ENCODE measurements around the gene CLN3.
"Not testable (repeated sequence)": the region's sequence is repeated elsewhere in the genome, so short reads cannot be mapped to it uniquely, and the experiment has no call there.

Gene CLN3

DNA sequence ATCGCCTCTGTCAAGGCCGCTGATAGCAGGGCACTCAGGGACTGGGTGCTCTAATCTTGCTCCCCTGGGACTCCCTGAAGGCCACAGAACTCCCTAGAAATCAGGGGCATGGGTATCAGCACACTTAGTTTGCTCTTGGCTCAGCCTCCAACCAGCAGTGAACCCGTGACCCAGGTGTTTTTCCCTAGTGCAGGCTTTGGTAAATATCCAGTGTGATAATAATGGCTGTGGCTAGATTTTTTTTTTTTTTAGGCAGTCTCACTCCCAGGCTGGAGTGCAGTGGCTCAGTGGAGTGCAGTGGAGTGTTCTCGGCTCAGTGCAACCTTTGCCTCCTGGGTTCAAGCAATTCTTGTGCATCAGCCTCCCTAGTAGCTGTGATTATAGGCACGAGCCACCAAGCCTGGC lies 36.6 kb upstream of the CLN3 start:
- H3K79me2 ChIP-seq (ENCODE audit: control insufficient read depth, insufficient read depth, low read length, unreplicated experiment), result no peaks in the 10 kb centered on the region
- H3K27ac ChIP-seq (ENCODE audit: low read depth, low read length), result no peak overlapping the region
- no peak overlapping the region for H2AFZ ChIP-seq (ENCODE audit: low read length, unreplicated experiment)
- no peak overlapping the region for H3K4me3 ChIP-seq (ENCODE audit: low read depth, low read length)
- no peaks in the 10 kb centered on the region for H3K36me3 ChIP-seq (ENCODE audit: insufficient read depth, low read length)
- H3K4me1 ChIP-seq (ENCODE audit: control insufficient read depth, insufficient read depth, low read length, unreplicated experiment), result no peaks in the 10 kb centered on the region
- H3K27me3 ChIP-seq (ENCODE audit: insufficient read depth, low read length), result no peaks in the 10 kb centered on the region

GRCh38 chr16:28527985-28528384 lies 36.1 kb upstream of the CLN3 start:
- H3K27me3 ChIP-seq (ENCODE audit: insufficient read depth, low read length), result no peaks in the 10 kb centered on the region
- H3K27ac ChIP-seq (ENCODE audit: low read depth, low read length), result no peak overlapping the region
- no peaks in the 10 kb centered on the region for H3K79me2 ChIP-seq (ENCODE audit: control insufficient read depth, insufficient read depth, low read length, unreplicated experiment)
- no peak overlapping the region for H2AFZ ChIP-seq (ENCODE audit: low read length, unreplicated experiment)
- H3K36me3 ChIP-seq (ENCODE audit: insufficient read depth, low read length), result no peaks in the 10 kb centered on the region
- H3K4me3 ChIP-seq (ENCODE audit: low read depth, low read length), result no peak overlapping the region
- H3K4me1 ChIP-seq (ENCODE audit: control insufficient read depth, insufficient read depth, low read length, unreplicated experiment), result no peaks in the 10 kb centered on the region

DNA sequence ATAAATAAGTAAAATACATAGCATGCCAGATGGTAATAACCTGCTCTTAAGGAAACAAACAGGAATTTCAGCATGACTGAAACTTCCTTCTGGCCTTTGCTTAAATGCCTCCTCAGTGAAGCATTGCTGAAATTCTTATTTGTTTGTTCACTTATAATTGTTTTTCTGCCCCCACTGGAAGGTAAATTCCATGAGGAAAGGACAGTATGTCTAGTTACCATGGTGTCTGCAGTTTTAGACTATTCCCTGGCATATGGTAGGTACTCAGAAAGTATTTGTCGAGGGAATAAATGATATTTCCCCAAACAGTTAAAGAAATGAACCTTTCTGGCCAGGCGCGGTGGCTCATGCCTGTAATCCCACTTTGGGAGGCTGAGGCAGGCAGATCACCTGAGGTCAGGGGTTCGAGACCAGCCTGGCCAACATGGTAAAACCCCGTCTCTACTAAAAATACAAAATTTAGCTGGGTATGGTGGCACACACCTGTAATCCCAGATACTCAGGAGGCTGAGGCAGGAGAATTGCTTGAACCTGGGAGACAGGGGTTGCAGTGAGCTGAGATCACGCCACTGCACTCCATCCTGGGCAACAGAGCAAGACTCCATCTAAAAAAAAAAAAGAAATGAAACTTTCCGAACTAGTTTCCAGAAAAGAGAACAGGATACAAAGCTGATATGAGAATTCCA lies 35.4 kb upstream of the CLN3 start:
- H3K36me3 ChIP-seq (ENCODE audit: insufficient read depth, low read length); H3K27ac ChIP-seq (ENCODE audit: low read depth, low read length); H3K4me1 ChIP-seq (ENCODE audit: control insufficient read depth, insufficient read depth, low read length, unreplicated experiment); H3K27me3 ChIP-seq (ENCODE audit: insufficient read depth, low read length); H3K4me3 ChIP-seq (ENCODE audit: low read depth, low read length); H2AFZ ChIP-seq (ENCODE audit: low read length, unreplicated experiment); H3K79me2 ChIP-seq (ENCODE audit: control insufficient read depth, insufficient read depth, low read length, unreplicated experiment): not testable (repeated sequence)

DNA sequence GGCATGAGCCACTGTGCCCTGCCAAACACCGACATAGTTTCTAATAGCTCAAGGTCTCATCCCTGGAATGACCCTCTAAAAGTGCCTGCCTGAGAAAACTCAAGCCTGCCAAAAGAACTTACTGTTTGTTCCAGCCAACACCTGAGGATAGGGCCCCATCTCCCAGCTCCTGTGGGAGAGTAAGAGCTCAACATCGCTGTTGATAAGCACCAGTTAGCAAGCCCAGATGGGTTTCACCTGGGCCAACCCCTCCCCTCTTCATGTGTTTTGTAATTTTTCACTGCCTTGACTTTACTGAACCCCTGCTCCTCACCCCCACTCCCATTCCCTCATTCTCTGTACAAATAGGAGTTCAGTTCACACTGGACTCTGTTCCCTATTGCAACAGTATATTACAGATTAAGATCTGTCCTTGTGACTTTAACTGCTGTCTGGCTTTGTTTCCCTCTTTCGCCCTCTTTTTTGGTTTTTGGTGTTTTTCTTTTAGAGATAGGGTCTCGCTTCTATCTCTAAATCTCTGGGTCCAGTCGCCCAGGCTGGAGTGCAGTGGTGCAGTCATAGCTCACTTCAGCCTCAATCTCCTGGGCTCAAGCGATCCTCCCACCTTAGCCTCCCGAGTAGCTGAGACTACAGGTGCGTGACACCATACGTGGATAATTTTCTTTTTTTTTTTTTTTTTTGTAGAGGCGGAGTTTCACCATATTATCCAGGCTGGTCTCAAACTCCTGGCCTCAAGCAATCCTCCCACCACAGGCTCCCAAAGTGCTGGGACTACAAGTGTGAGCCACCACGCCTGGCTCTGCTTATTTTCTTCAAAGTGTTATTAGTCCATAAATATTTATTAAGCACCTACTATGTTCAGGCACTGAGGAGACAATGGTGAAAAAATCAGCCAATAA lies 34.6 kb upstream of the CLN3 start:
- H3K36me3 ChIP-seq (ENCODE audit: insufficient read depth, low read length), result no peaks in the 10 kb centered on the region
- H3K4me3 ChIP-seq (ENCODE audit: low read depth, low read length), result no peak overlapping the region
- H3K27ac ChIP-seq (ENCODE audit: low read depth, low read length), result no peak overlapping the region
- no peaks in the 10 kb centered on the region for H3K4me1 ChIP-seq (ENCODE audit: control insufficient read depth, insufficient read depth, low read length, unreplicated experiment)
- H3K27me3 ChIP-seq (ENCODE audit: insufficient read depth, low read length), result no peaks in the 10 kb centered on the region
- no peak overlapping the region for H2AFZ ChIP-seq (ENCODE audit: low read length, unreplicated experiment)
- no peaks in the 10 kb centered on the region for H3K79me2 ChIP-seq (ENCODE audit: control insufficient read depth, insufficient read depth, low read length, unreplicated experiment)

DNA sequence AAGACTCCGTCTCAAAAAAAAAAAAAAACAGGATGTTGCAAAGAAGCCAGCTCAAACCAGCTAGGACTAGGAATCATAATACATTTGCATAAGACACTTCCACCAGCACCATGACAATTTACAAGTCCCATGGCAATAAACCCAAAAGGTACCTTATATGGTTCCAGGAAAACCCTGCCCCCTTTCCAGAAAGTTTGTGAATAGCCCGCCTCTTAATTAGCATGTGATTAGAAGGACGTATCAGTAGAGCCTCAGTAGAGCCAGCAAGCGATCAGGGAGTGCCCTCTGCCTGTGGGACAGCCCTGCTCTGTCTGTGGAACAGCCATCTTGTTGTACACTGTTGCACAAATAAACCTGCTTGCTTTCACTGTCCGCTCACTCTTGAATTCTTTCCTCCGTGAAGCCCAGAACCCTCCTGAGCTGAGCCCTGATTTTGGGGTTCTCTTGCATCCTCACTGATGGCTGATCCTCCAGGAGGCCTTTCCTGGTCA lies 32.9 kb upstream of the CLN3 start:
- no peak overlapping the region for H2AFZ ChIP-seq (ENCODE audit: low read length, unreplicated experiment)
- H3K4me1 ChIP-seq (ENCODE audit: control insufficient read depth, insufficient read depth, low read length, unreplicated experiment), result no peaks in the 10 kb centered on the region
- H3K79me2 ChIP-seq (ENCODE audit: control insufficient read depth, insufficient read depth, low read length, unreplicated experiment), result no peaks in the 10 kb centered on the region
- no peaks in the 10 kb centered on the region for H3K36me3 ChIP-seq (ENCODE audit: insufficient read depth, low read length)
- no peak overlapping the region for H3K4me3 ChIP-seq (ENCODE audit: low read depth, low read length)
- no peaks in the 10 kb centered on the region for H3K27me3 ChIP-seq (ENCODE audit: insufficient read depth, low read length)
- H3K27ac ChIP-seq (ENCODE audit: low read depth, low read length), result no peak overlapping the region

DNA sequence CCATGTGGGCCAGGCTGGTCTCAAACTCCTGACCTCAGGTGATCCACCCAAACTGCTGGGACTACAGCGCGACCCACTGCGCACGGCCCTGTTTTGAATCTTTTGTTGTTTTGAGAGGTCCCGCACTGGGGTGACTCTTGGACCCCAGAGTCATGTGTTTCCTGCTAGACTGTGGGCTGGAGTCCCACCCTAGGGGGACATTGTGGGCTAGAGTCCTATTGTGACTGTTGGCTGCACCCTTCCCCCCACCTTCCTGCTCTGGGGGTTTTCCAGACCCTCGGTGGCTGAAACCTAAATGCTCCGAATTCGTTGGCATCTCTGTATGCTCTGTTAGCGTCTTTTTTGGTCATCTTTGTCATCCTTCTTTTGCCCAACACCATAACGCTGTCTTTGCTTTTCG lies 30.9 kb upstream of the CLN3 start:
- H3K36me3 ChIP-seq (ENCODE audit: insufficient read depth, low read length), result no peaks in the 10 kb centered on the region
- no peak overlapping the region for H2AFZ ChIP-seq (ENCODE audit: low read length, unreplicated experiment)
- H3K4me1 ChIP-seq (ENCODE audit: control insufficient read depth, insufficient read depth, low read length, unreplicated experiment), result no peaks in the 10 kb centered on the region
- no peaks in the 10 kb centered on the region for H3K79me2 ChIP-seq (ENCODE audit: control insufficient read depth, insufficient read depth, low read length, unreplicated experiment)
- H3K27me3 ChIP-seq (ENCODE audit: insufficient read depth, low read length), result no peaks in the 10 kb centered on the region
- no peak overlapping the region for H3K27ac ChIP-seq (ENCODE audit: low read depth, low read length)
- no peak overlapping the region for H3K4me3 ChIP-seq (ENCODE audit: low read depth, low read length)

DNA sequence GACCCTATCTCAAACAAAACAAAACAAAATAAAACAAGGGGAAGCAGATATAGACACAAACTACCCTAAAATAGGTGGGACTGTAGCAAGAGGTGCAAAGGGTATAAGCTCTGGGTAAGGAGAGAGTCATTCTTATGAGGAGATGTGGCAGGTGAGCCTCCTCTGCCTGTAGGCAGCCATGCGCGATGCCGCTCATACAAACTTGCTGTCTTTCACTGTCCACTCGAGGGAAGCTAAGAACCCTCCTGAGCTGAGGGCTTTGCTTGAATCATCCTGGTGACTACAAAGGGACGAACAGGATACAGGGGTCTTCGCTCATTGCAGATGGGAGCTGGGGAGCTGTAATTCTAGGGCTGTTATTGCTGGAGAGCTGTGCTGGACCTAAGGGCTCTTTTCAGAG lies 29.6 kb upstream of the CLN3 start:
- H2AFZ ChIP-seq (ENCODE audit: low read length, unreplicated experiment), result no peak overlapping the region
- H3K79me2 ChIP-seq (ENCODE audit: control insufficient read depth, insufficient read depth, low read length, unreplicated experiment), result no peaks in the 10 kb centered on the region
- no peak overlapping the region for H3K27ac ChIP-seq (ENCODE audit: low read depth, low read length)
- no peaks in the 10 kb centered on the region for H3K36me3 ChIP-seq (ENCODE audit: insufficient read depth, low read length)
- H3K27me3 ChIP-seq (ENCODE audit: insufficient read depth, low read length), result no peaks in the 10 kb centered on the region
- no peaks in the 10 kb centered on the region for H3K4me1 ChIP-seq (ENCODE audit: control insufficient read depth, insufficient read depth, low read length, unreplicated experiment)
- H3K4me3 ChIP-seq (ENCODE audit: low read depth, low read length), result no peak overlapping the region

DNA sequence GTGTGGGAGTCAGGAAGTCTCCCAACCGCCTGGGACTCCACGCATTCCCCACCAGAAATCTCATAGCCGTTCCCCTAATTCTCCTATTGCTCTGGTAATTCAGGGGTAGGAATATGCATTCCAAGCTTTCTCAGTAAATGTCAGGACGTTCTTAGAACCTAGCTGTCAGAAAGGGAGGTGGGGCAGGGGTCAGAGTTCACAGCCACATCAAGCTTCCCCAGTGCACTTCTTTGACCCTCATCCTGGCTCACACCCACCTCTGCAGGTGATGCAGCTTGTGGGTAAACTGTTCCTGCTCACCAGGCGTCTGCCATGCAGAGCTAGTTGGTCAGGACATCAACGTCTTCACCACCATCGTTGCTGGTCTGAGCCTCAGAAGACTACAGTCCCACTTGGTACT lies 28.8 kb upstream of the CLN3 start:
- H3K4me1 ChIP-seq (ENCODE audit: control insufficient read depth, insufficient read depth, low read length, unreplicated experiment), result no peaks in the 10 kb centered on the region
- H3K27me3 ChIP-seq (ENCODE audit: insufficient read depth, low read length), result no peaks in the 10 kb centered on the region
- H3K79me2 ChIP-seq (ENCODE audit: control insufficient read depth, insufficient read depth, low read length, unreplicated experiment), result no peaks in the 10 kb centered on the region
- no peak overlapping the region for H3K27ac ChIP-seq (ENCODE audit: low read depth, low read length)
- no peaks in the 10 kb centered on the region for H3K36me3 ChIP-seq (ENCODE audit: insufficient read depth, low read length)
- H3K4me3 ChIP-seq (ENCODE audit: low read depth, low read length), result no peak overlapping the region
- H2AFZ ChIP-seq (ENCODE audit: low read length, unreplicated experiment), result no peak overlapping the region

DNA sequence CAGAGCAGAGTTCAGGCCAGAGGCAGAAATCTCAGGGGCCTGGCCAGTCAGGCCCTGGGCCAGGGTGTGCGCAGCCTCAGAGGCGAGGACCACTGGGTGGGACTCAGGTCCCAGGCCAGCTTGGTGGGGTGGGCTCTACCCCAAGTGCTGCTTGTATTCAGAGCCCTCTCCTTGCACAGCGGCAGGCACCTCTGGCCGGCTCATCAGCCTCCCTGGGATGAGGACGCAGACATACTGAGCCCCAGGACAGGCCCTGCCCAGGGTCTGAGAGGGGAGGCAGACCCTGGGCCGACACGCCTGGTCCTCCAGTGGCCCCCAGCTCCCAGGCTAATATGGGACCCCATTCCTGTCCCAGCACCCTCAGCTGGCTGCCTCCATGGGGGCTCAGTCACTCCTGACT lies 22.4 kb upstream of the CLN3 start:
- H3K36me3 ChIP-seq (ENCODE audit: insufficient read depth, low read length), result no peaks in the 10 kb centered on the region
- H3K27me3 ChIP-seq (ENCODE audit: insufficient read depth, low read length), result no peaks in the 10 kb centered on the region
- no peaks in the 10 kb centered on the region for H3K79me2 ChIP-seq (ENCODE audit: control insufficient read depth, insufficient read depth, low read length, unreplicated experiment)
- no peak overlapping the region for H3K4me3 ChIP-seq (ENCODE audit: low read depth, low read length)
- H3K4me1 ChIP-seq (ENCODE audit: control insufficient read depth, insufficient read depth, low read length, unreplicated experiment), result no peaks in the 10 kb centered on the region
- no peak overlapping the region for H3K27ac ChIP-seq (ENCODE audit: low read depth, low read length)
- no peak overlapping the region for H2AFZ ChIP-seq (ENCODE audit: low read length, unreplicated experiment)

DNA sequence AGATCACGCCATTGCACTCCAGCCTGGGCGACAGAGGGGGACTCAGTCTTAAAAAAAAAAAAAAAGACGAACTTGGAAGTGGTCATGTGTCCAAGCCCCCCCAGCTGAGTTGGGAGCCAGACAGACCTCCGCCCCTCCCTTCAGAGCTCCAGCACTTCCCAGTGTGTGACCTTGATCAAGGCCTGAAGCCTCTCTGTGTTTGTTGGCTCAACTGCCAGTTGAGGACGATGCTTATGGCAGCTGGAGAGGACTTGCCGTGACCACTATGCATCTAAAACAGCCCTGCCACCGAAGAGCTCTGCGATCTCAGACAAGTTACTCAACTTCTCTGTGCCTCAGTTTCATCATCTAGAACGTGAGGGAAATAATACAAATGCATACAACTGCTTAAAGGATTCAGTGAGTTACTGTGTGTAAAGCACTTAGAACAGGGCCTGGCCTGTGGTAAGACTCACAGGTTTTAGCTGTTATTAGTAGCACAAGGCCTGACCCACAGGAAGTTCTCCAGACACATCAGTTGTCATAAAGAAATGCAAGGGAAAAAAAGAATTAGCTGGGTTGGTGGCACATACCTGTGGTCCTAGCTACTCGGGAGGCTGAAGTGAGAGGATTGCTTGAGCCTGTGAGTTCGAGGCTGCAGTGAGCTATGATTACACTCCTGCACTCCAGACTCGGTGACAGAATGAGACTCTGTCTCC lies 21.8 kb upstream of the CLN3 start:
- H3K79me2 ChIP-seq (ENCODE audit: control insufficient read depth, insufficient read depth, low read length, unreplicated experiment), result no peaks in the 10 kb centered on the region
- no peaks in the 10 kb centered on the region for H3K36me3 ChIP-seq (ENCODE audit: insufficient read depth, low read length)
- H2AFZ ChIP-seq (ENCODE audit: low read length, unreplicated experiment), result no peak overlapping the region
- no peak overlapping the region for H3K4me3 ChIP-seq (ENCODE audit: low read depth, low read length)
- H3K27ac ChIP-seq (ENCODE audit: low read depth, low read length), result no peak overlapping the region
- no peaks in the 10 kb centered on the region for H3K4me1 ChIP-seq (ENCODE audit: control insufficient read depth, insufficient read depth, low read length, unreplicated experiment)
- no peaks in the 10 kb centered on the region for H3K27me3 ChIP-seq (ENCODE audit: insufficient read depth, low read length)

All from ACC112 (cell line).